K562 (cell line): ENCODE measurements around the gene ZNHIT2. TPM values are rescaled to one million over a fixed set of nuclear protein-coding genes. Genes with fewer than 3 reads are reported as not detected.

Experiments
- ATAC-seq: fragments of 200-7000 bp; cut with Tn5 transposase; 3 replicates; pipeline ENCODE4 v1.9.1; 2020; ENCODE audit warnings: moderate library complexity
- BruUV-seq: library from RNA; stranded (reverse); fragments of 400-500 nt; replicated peaks from 2 replicates; lab custom pipeline; 2021; lab: Mats Ljungman, UMichigan
- CTCF ChIA-PET: fragments of 300-600 bp; formaldehyde crosslinking; extraction: SDS; loops from one replicate; lab custom pipeline; 2021; ENCODE audit warnings: low intra/inter-chr PET ratio; lab: Yijun Ruan, JAX
- POLR2A ChIA-PET: fragments of 300-600, 350-650 bp; sonication (Branson Sonifier 250); formaldehyde crosslinking; extraction: SDS; loops from one replicate; lab custom pipeline; 2021; ENCODE audit warnings: antibody characterized with exemption, inconsistent platforms; lab: Yijun Ruan, JAX
- DNase-seq, 4 experiments: peaks; one replicate each; pipeline versions ENCODE4 v3.0.0 to v3.0.0-alpha.2; 2011 to 2018; ENCODE audit warnings: low spot score in 3 of 4, mixed read lengths in 3 of 4; ENCODE audit errors: extremely low read depth in 1 of 4
- FAIRE-seq: peaks from 2 replicates; lab custom pipeline; 2011; peaks lifted over from hg19 to GRCh38; lab: Jason Lieb, UNC
- H2AFZ ChIP-seq: 2 replicates; pipeline ENCODE4 v1.6.0; 2011; ENCODE audit warnings: low read depth, low read length, control low read depth, inconsistent platforms
- H3K27ac ChIP-seq: fragments of 200-600 bp; 3 replicates; pipeline ENCODE4 v1.8.0; 2011; ENCODE audit warnings: low read depth, mild to moderate bottlenecking, control low read depth, inconsistent platforms, low read length, moderate library complexity, mixed read lengths; ENCODE audit errors: extremely low read depth
- H3K27me3 ChIP-seq, 2 experiments: fragments of 300-600 bp in 1 of 2; 2 replicates in 1 of 2; 3 replicates in 1 of 2; pipeline versions ENCODE4 v1.6.0 to v1.8.0; 2011; ENCODE audit warnings: inconsistent platforms in 2 of 2, low read length in 2 of 2, mild to moderate bottlenecking in 1 of 2, mixed read lengths in 1 of 2, moderate library complexity in 1 of 2; ENCODE audit not compliant: control insufficient read depth in 2 of 2, insufficient read depth in 2 of 2
- H3K36me3 ChIP-seq: fragments of 300-600 bp; 3 replicates; pipeline ENCODE4 v1.8.0; 2011; ENCODE audit warnings: mild to moderate bottlenecking, low read length, inconsistent platforms; ENCODE audit not compliant: control insufficient read depth, insufficient read depth
- H3K4me1 ChIP-seq, 2 experiments: fragments of 200-600 bp in 1 of 2; replicated peaks in 1 of 2; 2 replicates in 1 of 2; 3 replicates in 1 of 2; pipeline versions ENCODE4 v1.5.1 to v1.8.0; 2011; ENCODE audit warnings: inconsistent platforms in 2 of 2, low read length in 2 of 2, mild to moderate bottlenecking in 1 of 2, mixed read lengths in 1 of 2, moderate library complexity in 1 of 2; ENCODE audit not compliant: control insufficient read depth in 2 of 2, insufficient read depth in 2 of 2
- H3K4me2 ChIP-seq: 2 replicates; pipeline ENCODE4 v1.6.1; 2011; ENCODE audit warnings: low read length, control low read depth, inconsistent platforms, mixed read lengths; ENCODE audit not compliant: insufficient read depth
- H3K4me3 ChIP-seq: fragments of 200-600 bp; sonication (generic), shearing (Covaris generic); 2 replicates; pipeline ENCODE4 v1.5.1; 2016; ENCODE audit warnings: control low read depth, inconsistent platforms
- H3K79me2 ChIP-seq: fragments of 200-600 bp; 3 replicates; pipeline ENCODE4 v1.8.0; 2011; ENCODE audit warnings: low read length, inconsistent platforms; ENCODE audit not compliant: control insufficient read depth, insufficient read depth
- H3K9ac ChIP-seq, 2 experiments: 2 replicates each; pipeline versions ENCODE4 v1.6.0 to v1.6.1; 2011; ENCODE audit warnings: low read depth in 2 of 2, low read length in 2 of 2, control low read depth in 1 of 2, inconsistent platforms in 1 of 2, mild to moderate bottlenecking in 1 of 2, mixed read lengths in 1 of 2; ENCODE audit not compliant: insufficient read depth in 1 of 2
- H3K9me1 ChIP-seq: one replicate; pipeline ENCODE4 v1.6.0; 2011; ENCODE audit warnings: inconsistent platforms, mild to moderate bottlenecking, low read length, moderate library complexity; ENCODE audit not compliant: control insufficient read depth, insufficient read depth
- H3K9me3 ChIP-seq: replicated peaks from 2 replicates; pipeline ENCODE4 v1.5.1; 2011; ENCODE audit warnings: low read depth, low read length, inconsistent platforms; ENCODE audit not compliant: control insufficient read depth, insufficient read depth
- H4K20me1 ChIP-seq: replicated peaks from 2 replicates; pipeline ENCODE4 v1.6.1; 2011; ENCODE audit warnings: low read length, inconsistent platforms, mixed read lengths; ENCODE audit not compliant: control insufficient read depth, insufficient read depth
- KLF6 ChIP-seq: fragments of 250-450 bp; sonication (Bioruptor Pico); IDR thresholded peaks from 2 replicates; pipeline ENCODE4 v1.4.0; 2020; ENCODE audit warnings: mild to moderate bottlenecking, moderate library complexity, borderline replicate concordance
- WGBS: fragments of 100-300 bp; shearing (Covaris generic); methylation state at CpG from one replicate; pipeline ENCODE4 v1.1.6; 2016; ENCODE audit warnings: low coverage, mixed read lengths; ENCODE audit not compliant: insufficient coverage; ENCODE audit errors: missing lambda C conversion rate; 5-methylcytosine and 5-hydroxymethylcytosine counted together
- in situ Hi-C: fragments of 300-500 bp; cut with MboI; formaldehyde crosslinking; loops from 4 replicates; pipeline ENCODE4 v1.15.0; 2018; ENCODE audit warnings: inconsistent platforms, mixed read lengths
- intact Hi-C: fragments of 100-400 bp; cut with micrococcal nuclease; formaldehyde crosslinking; loops from 2 replicates; pipeline ENCODE4 v1.14.2; 2022
- polyA plus RNA-seq, 8 experiments: library from polyadenylated mRNA; depleted of rRNA in 4 of 8; stranded (reverse) in 5 of 8; unstranded in 3 of 8; fragments of >200 nt; fragmentation: Nextera tagmentation in 2 of 8; fragmentation: Illumina TruSeq in 1 of 8; extraction: Ambion mirVana in 2 of 8; extraction: Trizol in 1 of 8; gene quantifications; 2 replicates each; pipeline versions ENCODE4 v1.2.1 to v1.2.3, GENCODE V29; 2011 to 2014; ENCODE audit warnings: inconsistent platforms in 1 of 8, missing spikeins in 1 of 8
- total RNA-seq, 7 experiments: library from RNA; depleted of rRNA in 6 of 7; stranded (reverse); fragments of >200 nt in 6 of 7; fragmentation: Illumina TruSeq in 2 of 7; extraction: Trizol in 2 of 7; gene quantifications; 2 replicates each; pipeline versions ENCODE4 v1.2.1 to v1.2.3, GENCODE V29; 2011 to 2021; ENCODE audit warnings: low replicate concordance in 1 of 7
- TF ChIP-seq, protein P1 (sequence below): IDR thresholded peaks from 2 replicates; pipeline ENCODE4 v1.6.1; 2016; ENCODE audit warnings: missing genetic modification characterization, missing compliant biosample characterization

ZNHIT2 gene
- total and polyA plus RNA-seq, 9 of the 15 experiments (the other 6 are each of a cell fraction or from before 2014, with no cell fraction given): 0.08 to 39.0 (median 2.5) TPM

DNA sequence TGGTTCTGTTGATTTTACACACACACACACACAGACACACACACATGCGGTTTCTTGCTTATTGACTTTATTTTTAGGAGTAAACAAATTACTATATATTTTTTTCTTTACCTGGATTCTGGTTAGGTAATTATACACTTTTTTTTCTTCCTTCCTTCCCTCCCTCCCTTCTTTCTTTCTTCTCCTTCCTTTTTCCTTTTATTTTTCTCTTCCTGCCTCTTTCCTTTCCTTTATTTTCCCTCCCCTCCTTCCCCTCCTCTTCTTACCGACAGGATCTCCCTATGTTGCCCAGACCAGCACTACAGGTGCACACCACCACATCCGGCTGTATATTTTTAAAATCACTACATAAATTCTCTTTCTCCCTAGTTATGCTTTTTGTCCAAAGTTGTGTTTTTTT, 49.4 kb upstream of the ZNHIT2 start:
- Histone ChIP-seq H3K79me2 (peaks cover 6% of the 10 kb centered on the region; the same call in 1 of the 3 replicates), H3K9ac (no peak overlapping the region), H3K9me1 (no peaks in the 10 kb centered on the region), H3K27ac (no peak overlapping the region)
- 84% methylated on average over 3 of the region's 3 CpGs for WGBS
- ChIA-PET POLR2A (interaction anchor here (0.6 to 1.3 kb wide), 4 partner anchors 14 to 669 kb away, joined by 3 to 4 read pairs (median 3); partner anchors contain the start of gene CAPN1), CTCF (no interaction called here)
- DNase-seq: no peak
- in situ Hi-C loops (no loop called here), intact Hi-C loops (no loop called here)
- no peak for FAIRE-seq
- TF ChIP-seq, protein P1, sequence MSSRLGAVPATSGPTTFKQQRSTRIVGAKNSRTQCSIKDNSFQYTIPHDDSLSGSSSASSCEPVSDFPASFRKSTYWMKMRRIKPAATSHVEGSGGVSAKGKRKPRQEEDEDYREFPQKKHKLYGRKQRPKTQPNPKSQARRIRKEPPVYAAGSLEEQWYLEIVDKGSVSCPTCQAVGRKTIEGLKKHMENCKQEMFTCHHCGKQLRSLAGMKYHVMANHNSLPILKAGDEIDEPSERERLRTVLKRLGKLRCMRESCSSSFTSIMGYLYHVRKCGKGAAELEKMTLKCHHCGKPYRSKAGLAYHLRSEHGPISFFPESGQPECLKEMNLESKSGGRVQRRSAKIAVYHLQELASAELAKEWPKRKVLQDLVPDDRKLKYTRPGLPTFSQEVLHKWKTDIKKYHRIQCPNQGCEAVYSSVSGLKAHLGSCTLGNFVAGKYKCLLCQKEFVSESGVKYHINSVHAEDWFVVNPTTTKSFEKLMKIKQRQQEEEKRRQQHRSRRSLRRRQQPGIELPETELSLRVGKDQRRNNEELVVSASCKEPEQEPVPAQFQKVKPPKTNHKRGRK (tag): peak; percentile 88
- TF ChIP-seq KLF6 (CRISPR knock-in tag): no peak
- TF ChIP-seq, all 486 proteins: peak for 1
- Histone ChIP-seq H3K9me3 (no peaks in the 10 kb centered on the region), H3K4me3 (no peak overlapping the region), H3K27me3 (no peaks in the 10 kb centered on the region; a peak in 1 of 5 replicates), H3K4me1 (peaks cover 25 to 38% of the 10 kb centered on the region in 2 experiments), H4K20me1 (no peaks in the 10 kb centered on the region), H3K36me3 (no peaks in the 10 kb centered on the region), H2AFZ (peak overlapping the region; percentile 17; the same call in 1 of the 2 replicates), H3K4me2 (no peak overlapping the region)
- BruUV-seq: no TSS peak
- ATAC-seq: no peak
